H1 (cell line): ENCODE results near the gene LRBA.

Experiments used
- BRCA1 ChIP-seq: IDR thresholded peaks from 2 replicates; pipeline ENCODE4 v1.6.1; 2012; ENCODE audit warnings: low read depth, low read length, improper control_type of control experiment
- CEBPB ChIP-seq: IDR thresholded peaks from 2 replicates; pipeline ENCODE4 v1.6.1; 2012; ENCODE audit warnings: low read depth, low read length
- CREB1 ChIP-seq: IDR thresholded peaks from 2 replicates; pipeline ENCODE4 v1.6.1; 2012; ENCODE audit warnings: inconsistent platforms
- POLR2A ChIP-seq, 2 experiments: IDR thresholded peaks; 1 replicate in 1 of 2; 2 replicates in 1 of 2; pipeline ENCODE4 v1.6.1; 2011; ENCODE audit warnings: low read depth in 2 of 2, low read length in 2 of 2, mild to moderate bottlenecking in 2 of 2; ENCODE audit errors: control extremely low read depth in 1 of 2
- RAD21 ChIP-seq, 2 experiments: IDR thresholded peaks in 1 of 2; conservative IDR thresholded peaks in 1 of 2; 2 replicates each; pipeline ENCODE4 v1.6.1; 2011; ENCODE audit warnings: low read depth in 2 of 2, low read length in 2 of 2, improper control_type of control experiment in 1 of 2, inconsistent platforms in 1 of 2, mild to moderate bottlenecking in 1 of 2, moderate library complexity in 1 of 2
- TAF1 ChIP-seq: IDR thresholded peaks from 2 replicates; pipeline ENCODE4 v1.6.1; 2011; ENCODE audit warnings: mild to moderate bottlenecking, low read depth, low read length
- TEAD4 ChIP-seq: IDR thresholded peaks from 2 replicates; pipeline ENCODE4 v1.6.1; 2012; ENCODE audit warnings: low read depth, low read length, inconsistent platforms, mixed read lengths
- USF2 ChIP-seq: IDR thresholded peaks from 2 replicates; pipeline ENCODE4 v1.6.1; 2011; ENCODE audit warnings: low read length, improper control_type of control experiment
- TF ChIP-seq, protein P1 (sequence below), 3 experiments: IDR thresholded peaks; 1 replicate in 2 of 3; 2 replicates in 1 of 3; pipeline versions ENCODE4 v1.5.1 to v1.6.1; 2011; ENCODE audit warnings: low read length in 3 of 3, mild to moderate bottlenecking in 3 of 3, inconsistent platforms in 2 of 3, low read depth in 1 of 3, moderate library complexity in 1 of 3; ENCODE audit not compliant: insufficient read depth in 1 of 3; ENCODE audit errors: control extremely low read depth in 1 of 3

- TF ChIP-seq CEBPB (no peak), USF2 (no peak), POLR2A (IDR thresholded peaks at IDR 0.05; ENCODE audit: control extremely low read depth in 1 of 2, low read depth in 2 of 2, low read length in 2 of 2) (no peak), TAF1 (no peak), TEAD4 (no peak), BRCA1 (no peak), CREB1 (no peak), RAD21 (IDR thresholded peaks at IDR 0.05 in 1 of 2, conservative IDR thresholded peaks at IDR 0.05 in 1 of 2; ENCODE audit: low read depth in 2 of 2, low read length in 2 of 2) (no peak)
- TF ChIP-seq, protein P1, sequence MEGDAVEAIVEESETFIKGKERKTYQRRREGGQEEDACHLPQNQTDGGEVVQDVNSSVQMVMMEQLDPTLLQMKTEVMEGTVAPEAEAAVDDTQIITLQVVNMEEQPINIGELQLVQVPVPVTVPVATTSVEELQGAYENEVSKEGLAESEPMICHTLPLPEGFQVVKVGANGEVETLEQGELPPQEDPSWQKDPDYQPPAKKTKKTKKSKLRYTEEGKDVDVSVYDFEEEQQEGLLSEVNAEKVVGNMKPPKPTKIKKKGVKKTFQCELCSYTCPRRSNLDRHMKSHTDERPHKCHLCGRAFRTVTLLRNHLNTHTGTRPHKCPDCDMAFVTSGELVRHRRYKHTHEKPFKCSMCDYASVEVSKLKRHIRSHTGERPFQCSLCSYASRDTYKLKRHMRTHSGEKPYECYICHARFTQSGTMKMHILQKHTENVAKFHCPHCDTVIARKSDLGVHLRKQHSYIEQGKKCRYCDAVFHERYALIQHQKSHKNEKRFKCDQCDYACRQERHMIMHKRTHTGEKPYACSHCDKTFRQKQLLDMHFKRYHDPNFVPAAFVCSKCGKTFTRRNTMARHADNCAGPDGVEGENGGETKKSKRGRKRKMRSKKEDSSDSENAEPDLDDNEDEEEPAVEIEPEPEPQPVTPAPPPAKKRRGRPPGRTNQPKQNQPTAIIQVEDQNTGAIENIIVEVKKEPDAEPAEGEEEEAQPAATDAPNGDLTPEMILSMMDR (IDR thresholded peaks at IDR 0.05; ENCODE audit: control extremely low read depth in 1 of 3, insufficient read depth in 1 of 3, low read depth in 1 of 3, low read length in 3 of 3): no peak
These were observed 553.1 kb downstream of the LRBA start for GRCh38 chr4:150461957-150462356.
